Measurements from ENCODE around the gene DOCK8. TPM values are rescaled to one million over a fixed set of nuclear protein-coding genes. Genes with fewer than 3 reads are reported as not detected.

DOCK8 gene
- total RNA-seq, 4 donors from 2014 or later = 6.7 to 28.5 (median 11.7) TPM

- H3K27me3 ChIP-seq = no peaks in the 10 kb centered on the region
- no peak for DNase-seq
- H3K27ac ChIP-seq = no peak overlapping the region
Observed at GRCh38 chr9:306907-307306, 92.2 kb downstream of the DOCK8 start.

GRCh38 chr9:311841-312240 is 97.2 kb downstream of the DOCK8 start:
- no peak for DNase-seq
- H3K36me3 ChIP-seq = no peaks in the 10 kb centered on the region
- no peaks in the 10 kb centered on the region for H3K4me1 ChIP-seq
- H3K27ac ChIP-seq = no peak overlapping the region
- intact Hi-C loops (cut with DNase I; ENCODE audit: low total_unique reads) = no loop called here
- H3K27me3 ChIP-seq = no peaks in the 10 kb centered on the region
- H3K4me3 ChIP-seq = no peak overlapping the region
- TF ChIP-seq, protein P1, sequence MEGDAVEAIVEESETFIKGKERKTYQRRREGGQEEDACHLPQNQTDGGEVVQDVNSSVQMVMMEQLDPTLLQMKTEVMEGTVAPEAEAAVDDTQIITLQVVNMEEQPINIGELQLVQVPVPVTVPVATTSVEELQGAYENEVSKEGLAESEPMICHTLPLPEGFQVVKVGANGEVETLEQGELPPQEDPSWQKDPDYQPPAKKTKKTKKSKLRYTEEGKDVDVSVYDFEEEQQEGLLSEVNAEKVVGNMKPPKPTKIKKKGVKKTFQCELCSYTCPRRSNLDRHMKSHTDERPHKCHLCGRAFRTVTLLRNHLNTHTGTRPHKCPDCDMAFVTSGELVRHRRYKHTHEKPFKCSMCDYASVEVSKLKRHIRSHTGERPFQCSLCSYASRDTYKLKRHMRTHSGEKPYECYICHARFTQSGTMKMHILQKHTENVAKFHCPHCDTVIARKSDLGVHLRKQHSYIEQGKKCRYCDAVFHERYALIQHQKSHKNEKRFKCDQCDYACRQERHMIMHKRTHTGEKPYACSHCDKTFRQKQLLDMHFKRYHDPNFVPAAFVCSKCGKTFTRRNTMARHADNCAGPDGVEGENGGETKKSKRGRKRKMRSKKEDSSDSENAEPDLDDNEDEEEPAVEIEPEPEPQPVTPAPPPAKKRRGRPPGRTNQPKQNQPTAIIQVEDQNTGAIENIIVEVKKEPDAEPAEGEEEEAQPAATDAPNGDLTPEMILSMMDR (IDR thresholded peaks at IDR 0.05) = no peak
- no peak for TF ChIP-seq POLR2A (IDR thresholded peaks at IDR 0.05)
- H3K9me3 ChIP-seq = no peaks in the 10 kb centered on the region

More at GRCh38 chr9:306907-307306, 92.2 kb downstream of the DOCK8 start:
- Histone ChIP-seq H3K4me1 (no peaks in the 10 kb centered on the region), H3K4me3 (no peak overlapping the region), H3K36me3 (no peaks in the 10 kb centered on the region), H3K9me3 (no peaks in the 10 kb centered on the region)
- TF ChIP-seq, protein P1 (IDR thresholded peaks at IDR 0.05) = no peak
- TF ChIP-seq POLR2A (IDR thresholded peaks at IDR 0.05) = no peak
- intact Hi-C loops (cut with DNase I; ENCODE audit: low total_unique reads) = no loop called here

- H3K36me3 ChIP-seq = no peaks in the 10 kb centered on the region
- no peaks in the 10 kb centered on the region for H3K4me1 ChIP-seq
- TF ChIP-seq POLR2A (IDR thresholded peaks at IDR 0.05) = no peak
- TF ChIP-seq, protein P1 (IDR thresholded peaks at IDR 0.05) = no peak
- H3K9me3 ChIP-seq = no peaks in the 10 kb centered on the region
- DNase-seq = no peak
- H3K27me3 ChIP-seq = no peaks in the 10 kb centered on the region
- no peak overlapping the region for H3K4me3 ChIP-seq
- no peak overlapping the region for H3K27ac ChIP-seq
- intact Hi-C loops (cut with DNase I; ENCODE audit: low total_unique reads) = no loop called here
Observed at GRCh38 chr9:312596-313320, 98.1 kb downstream of the DOCK8 start.

- no peaks in the 10 kb centered on the region for H3K4me1 ChIP-seq
- DNase-seq = no peak
- H3K4me3 ChIP-seq = no peak overlapping the region
- intact Hi-C loops (cut with DNase I; ENCODE audit: low total_unique reads) = no loop called here
- TF ChIP-seq, protein P1 (IDR thresholded peaks at IDR 0.05) = no peak
- no peak for TF ChIP-seq POLR2A (IDR thresholded peaks at IDR 0.05)
- no peaks in the 10 kb centered on the region for H3K36me3 ChIP-seq
- no peaks in the 10 kb centered on the region for H3K9me3 ChIP-seq
- no peak overlapping the region for H3K27ac ChIP-seq
- H3K27me3 ChIP-seq = no peaks in the 10 kb centered on the region
Observed at GRCh38 chr9:316382-316965, 101.8 kb downstream of the DOCK8 start.

DNA sequence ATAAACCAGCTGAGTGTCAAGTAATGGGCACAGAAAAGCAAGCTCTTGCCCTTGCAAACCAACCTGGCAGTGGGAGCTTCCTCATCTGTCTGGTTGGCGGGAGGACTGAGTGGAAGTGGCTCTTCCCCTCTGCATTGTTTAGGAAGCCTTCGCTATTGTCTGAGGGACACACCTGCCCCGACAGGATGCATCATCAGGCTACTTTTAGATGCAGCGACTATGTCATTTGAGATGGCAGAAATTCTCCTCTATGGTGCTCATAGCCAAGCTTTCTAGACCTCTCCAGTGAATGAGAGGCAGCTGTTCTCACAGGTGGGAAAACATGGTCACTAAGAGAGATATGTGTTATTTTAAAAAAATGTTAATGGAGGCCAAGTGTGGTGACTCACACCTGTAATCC is 104.0 kb downstream of the DOCK8 start:
- Histone ChIP-seq H3K27ac (no peak overlapping the region), H3K36me3 (no peaks in the 10 kb centered on the region), H3K4me3 (no peak overlapping the region), H3K27me3 (no peaks in the 10 kb centered on the region), H3K9me3 (no peaks in the 10 kb centered on the region), H3K4me1 (no peaks in the 10 kb centered on the region)
- TF ChIP-seq, protein P1 (IDR thresholded peaks at IDR 0.05) = no peak
- no peak for TF ChIP-seq POLR2A (IDR thresholded peaks at IDR 0.05)
- intact Hi-C loops (cut with DNase I; ENCODE audit: low total_unique reads) = no loop called here
- no peak for DNase-seq

Data from uterus (tissue), 4 donors.